NCI-H2107 treated with DMSO at 0.1 percent for 48 hours (cell line): Measurements from ENCODE around the gene CC2D1A.

Experiments used
- DNase-seq: peaks from one replicate; lab custom pipeline; 2025; ENCODE audit not compliant: unreplicated experiment; lab: John Stamatoyannopoulos, UW

Gene CC2D1A

GRCh38 chr19:13905634-13906520, at the start of gene CC2D1A, which contains the start of gene BRME1:
Gene CC2D1A, plus strand, starts transcription at chr19:13906201. Its CDS starts 241 bp downstream, at chr19:13906442.
Gene BRME1, minus strand, starts transcription at chr19:13906117. Its CDS starts 1,225 bp downstream, at chr19:13904892.
- DNase-seq = peak; percentile 20

GRCh38 chr19:13856497-13856896, 49.5 kb upstream of the CC2D1A start:
- DNase-seq = no peak

DNA sequence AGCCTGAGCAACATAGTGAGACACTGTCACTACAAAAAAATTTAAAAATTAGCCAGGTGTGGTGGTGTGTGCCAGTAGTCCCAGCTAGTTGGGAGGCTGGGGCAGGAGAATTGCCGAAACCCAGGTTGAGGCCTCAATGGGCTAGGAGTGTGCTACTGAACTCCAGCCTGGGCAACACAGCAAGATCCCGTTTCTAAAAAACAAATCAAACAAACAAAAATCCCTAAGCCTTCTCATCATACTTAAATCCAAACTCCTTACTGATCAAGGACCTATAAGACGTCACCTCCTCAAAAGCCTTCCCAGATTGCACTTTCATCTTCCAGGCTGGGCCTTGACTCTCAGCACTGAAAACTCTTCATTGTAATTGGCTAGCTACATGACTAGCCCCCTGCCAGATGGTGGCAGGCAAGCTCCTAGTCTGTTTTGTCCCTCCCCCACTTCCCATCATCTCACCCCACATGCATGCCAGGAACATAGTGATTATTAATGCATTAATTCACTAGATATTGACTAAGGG, 46.6 kb upstream of the CC2D1A start:
- no peak for DNase-seq

DNA sequence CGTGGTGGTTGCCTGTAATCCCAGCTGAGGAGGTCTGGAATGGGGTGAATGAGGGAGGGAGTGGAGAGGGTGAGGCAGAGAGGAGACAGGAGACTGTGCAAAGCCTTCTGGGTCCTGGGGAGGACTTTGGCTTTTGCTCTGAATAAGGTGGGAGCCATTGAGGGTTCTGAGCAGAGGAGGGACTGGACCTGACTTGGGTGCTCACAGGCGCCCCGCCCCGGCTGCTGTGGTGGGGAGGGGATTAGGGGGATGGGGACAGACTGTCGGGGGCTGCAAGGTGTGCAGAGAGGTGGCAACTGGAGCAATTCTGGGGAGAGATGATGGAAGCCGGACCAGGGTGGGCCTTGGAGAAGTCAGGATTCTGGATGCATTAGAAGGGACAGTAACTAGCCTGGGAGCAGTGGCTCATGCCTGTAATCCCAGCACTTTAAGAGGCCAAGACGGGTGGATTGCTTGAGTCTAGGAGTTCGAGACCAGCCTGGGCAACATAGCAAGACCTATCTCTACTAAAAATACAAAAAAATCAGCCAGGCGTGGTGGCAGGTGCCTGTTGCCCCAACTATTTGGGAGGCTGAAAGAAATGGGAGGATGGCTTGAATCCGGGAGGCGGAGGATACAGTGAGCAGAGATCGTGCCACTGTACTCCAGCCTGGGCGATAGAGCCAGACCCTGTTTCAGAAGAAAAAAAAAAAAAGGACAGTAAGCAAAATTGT, 45.2 kb upstream of the CC2D1A start:
- DNase-seq = no peak

GRCh38 chr19:13861392-13861713, 44.6 kb upstream of the CC2D1A start:
- no peak for DNase-seq

GRCh38 chr19:13861714-13862531, 44.1 kb upstream of the CC2D1A start:
- peak; percentile 52 for DNase-seq

- no peak for DNase-seq
These were observed 41.8 kb upstream of the CC2D1A start for GRCh38 chr19:13864046-13864666.

- no peak for DNase-seq
These were observed 41.1 kb upstream of the CC2D1A start for GRCh38 chr19:13864667-13865570.

- DNase-seq = no peak
These were observed 40.2 kb upstream of the CC2D1A start for GRCh38 chr19:13865571-13866462.

- DNase-seq = no peak
These were observed 39.4 kb upstream of the CC2D1A start for GRCh38 chr19:13866463-13867046.

GRCh38 chr19:13868663-13869062, 37.3 kb upstream of the CC2D1A start:
- DNase-seq = no peak

GRCh38 chr19:13869281-13869680, 36.7 kb upstream of the CC2D1A start:
- no peak for DNase-seq

DNA sequence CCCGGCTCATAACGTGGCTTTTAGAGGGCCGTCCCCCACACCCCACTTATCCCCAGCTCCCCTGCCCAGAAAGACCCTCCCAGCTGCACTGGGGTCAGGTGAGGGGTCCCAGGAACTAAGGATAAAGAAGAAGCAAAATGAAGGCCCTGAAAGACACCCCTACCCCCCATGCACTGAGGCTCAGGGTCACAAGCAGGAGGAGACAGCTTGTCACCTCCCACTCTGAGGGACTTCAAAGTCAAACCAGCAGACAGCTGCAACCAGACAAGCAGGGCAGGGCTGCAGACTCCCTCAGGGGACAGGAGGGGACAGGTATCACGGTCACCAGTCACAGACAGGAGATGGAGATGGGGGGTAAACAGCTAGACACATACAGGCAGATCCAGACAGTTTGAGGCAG, 35.1 kb upstream of the CC2D1A start:
- DNase-seq = no peak

- DNase-seq = no peak
These were observed 33.7 kb upstream of the CC2D1A start for GRCh38 chr19:13872339-13872694.

DNA sequence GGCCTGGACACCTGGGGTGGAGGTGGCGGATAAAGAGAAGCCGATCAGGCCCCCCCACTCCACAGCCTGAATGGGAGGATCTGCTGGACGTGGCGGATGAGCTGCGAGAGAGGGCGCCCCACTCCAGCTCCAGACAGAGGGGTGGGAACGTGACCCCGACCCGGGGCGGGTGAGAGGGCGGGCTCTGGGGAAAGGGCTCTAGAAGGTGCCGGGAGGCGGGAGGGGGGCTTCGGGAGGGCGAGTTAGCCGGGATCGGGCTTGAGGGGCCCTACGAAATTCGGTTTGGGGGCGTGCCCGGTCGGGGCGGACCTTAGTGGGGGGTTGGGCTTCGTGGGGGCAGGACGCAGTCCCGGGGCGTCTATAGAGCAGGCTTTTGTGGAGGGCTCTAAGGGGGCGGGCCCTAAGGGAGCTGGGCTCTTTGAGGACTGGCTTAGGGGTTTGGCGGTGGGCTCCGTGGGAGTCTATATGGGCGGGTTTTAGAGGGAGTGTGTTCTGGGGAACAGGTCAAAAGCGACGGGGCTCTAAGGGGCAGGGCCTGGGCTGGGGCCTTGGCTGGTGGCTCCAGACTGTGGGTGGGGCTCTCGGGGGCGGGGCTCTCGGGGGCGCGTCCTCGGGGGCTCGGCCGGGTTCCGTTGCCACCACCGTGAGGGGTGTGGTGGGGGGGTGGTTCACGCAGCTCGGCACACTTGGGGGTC, 33.2 kb upstream of the CC2D1A start:
- no peak for DNase-seq

DNA sequence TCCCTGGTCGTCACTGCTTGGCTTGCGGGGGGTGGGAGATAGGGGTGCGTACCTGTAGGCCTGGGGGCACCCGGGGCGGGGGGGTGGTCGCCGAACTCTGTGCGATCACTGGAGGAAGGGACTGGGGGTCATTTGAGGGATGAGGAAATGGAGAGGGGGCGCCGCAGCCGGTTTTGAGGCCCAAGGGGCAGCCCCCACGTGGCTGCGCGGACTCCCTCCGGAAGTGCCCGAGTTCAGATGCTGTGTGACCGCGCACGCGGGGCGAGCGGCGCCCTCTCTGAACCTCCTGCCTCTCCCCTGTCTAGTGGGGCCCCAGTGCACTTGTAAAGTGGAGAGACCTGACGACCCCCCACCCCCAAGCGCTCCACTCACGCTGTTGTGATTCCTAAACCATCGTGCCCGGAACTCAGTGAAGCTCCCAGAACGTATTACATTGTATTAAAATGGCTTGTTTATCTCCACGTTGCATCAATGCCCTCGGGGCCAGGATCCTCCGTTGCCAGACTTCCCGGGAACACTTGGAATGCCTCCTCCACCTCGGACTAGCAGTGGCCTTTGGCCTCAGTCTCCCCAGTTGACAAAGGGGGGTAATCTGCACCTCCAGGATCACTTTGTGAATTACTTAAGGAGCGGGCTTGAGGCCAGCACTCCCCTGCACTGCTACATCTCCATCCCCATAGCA, 32.0 kb upstream of the CC2D1A start:
- DNase-seq = no peak

GRCh38 chr19:13875824-13876223, 30.2 kb upstream of the CC2D1A start:
- DNase-seq = no peak
